K562 (cell line): Measurements from ENCODE around the gene TEDC1. TPM values are rescaled to one million over a fixed set of nuclear protein-coding genes. Genes with fewer than 3 reads are reported as not detected.

Experiments used
- ATAC-seq: fragments of 200-7000 bp; cut with Tn5 transposase; 3 replicates; pipeline ENCODE4 v1.9.1; 2020; ENCODE audit warnings: moderate library complexity
- BruUV-seq: library from RNA; stranded (reverse); fragments of 400-500 nt; replicated peaks from 2 replicates; lab custom pipeline; 2021; lab: Mats Ljungman, UMichigan
- CTCF ChIA-PET: fragments of 300-600 bp; formaldehyde crosslinking; extraction: SDS; loops from one replicate; lab custom pipeline; 2021; ENCODE audit warnings: low intra/inter-chr PET ratio; lab: Yijun Ruan, JAX
- POLR2A ChIA-PET: fragments of 300-600, 350-650 bp; sonication (Branson Sonifier 250); formaldehyde crosslinking; extraction: SDS; loops from one replicate; lab custom pipeline; 2021; ENCODE audit warnings: antibody characterized with exemption, inconsistent platforms; lab: Yijun Ruan, JAX
- DNase-seq, 4 experiments: peaks; one replicate each; pipeline versions ENCODE4 v3.0.0 to v3.0.0-alpha.2; 2011 to 2018; ENCODE audit warnings: low spot score in 3 of 4, mixed read lengths in 3 of 4; ENCODE audit errors: extremely low read depth in 1 of 4
- FAIRE-seq: peaks from 2 replicates; lab custom pipeline; 2011; peaks lifted over from hg19 to GRCh38; lab: Jason Lieb, UNC
- H2AFZ ChIP-seq: 2 replicates; pipeline ENCODE4 v1.6.0; 2011; ENCODE audit warnings: low read depth, low read length, control low read depth, inconsistent platforms
- H3K27ac ChIP-seq: fragments of 200-600 bp; 3 replicates; pipeline ENCODE4 v1.8.0; 2011; ENCODE audit warnings: low read depth, mild to moderate bottlenecking, control low read depth, inconsistent platforms, low read length, moderate library complexity, mixed read lengths; ENCODE audit errors: extremely low read depth
- H3K27me3 ChIP-seq, 2 experiments: fragments of 300-600 bp in 1 of 2; 2 replicates in 1 of 2; 3 replicates in 1 of 2; pipeline versions ENCODE4 v1.6.0 to v1.8.0; 2011; ENCODE audit warnings: inconsistent platforms in 2 of 2, low read length in 2 of 2, mild to moderate bottlenecking in 1 of 2, mixed read lengths in 1 of 2, moderate library complexity in 1 of 2; ENCODE audit not compliant: control insufficient read depth in 2 of 2, insufficient read depth in 2 of 2
- H3K36me3 ChIP-seq: fragments of 300-600 bp; 3 replicates; pipeline ENCODE4 v1.8.0; 2011; ENCODE audit warnings: mild to moderate bottlenecking, low read length, inconsistent platforms; ENCODE audit not compliant: control insufficient read depth, insufficient read depth
- H3K4me1 ChIP-seq, 2 experiments: fragments of 200-600 bp in 1 of 2; replicated peaks in 1 of 2; 2 replicates in 1 of 2; 3 replicates in 1 of 2; pipeline versions ENCODE4 v1.5.1 to v1.8.0; 2011; ENCODE audit warnings: inconsistent platforms in 2 of 2, low read length in 2 of 2, mild to moderate bottlenecking in 1 of 2, mixed read lengths in 1 of 2, moderate library complexity in 1 of 2; ENCODE audit not compliant: control insufficient read depth in 2 of 2, insufficient read depth in 2 of 2
- H3K4me2 ChIP-seq: 2 replicates; pipeline ENCODE4 v1.6.1; 2011; ENCODE audit warnings: low read length, control low read depth, inconsistent platforms, mixed read lengths; ENCODE audit not compliant: insufficient read depth
- H3K4me3 ChIP-seq: fragments of 200-600 bp; sonication (generic), shearing (Covaris generic); 2 replicates; pipeline ENCODE4 v1.5.1; 2016; ENCODE audit warnings: control low read depth, inconsistent platforms
- H3K79me2 ChIP-seq: fragments of 200-600 bp; 3 replicates; pipeline ENCODE4 v1.8.0; 2011; ENCODE audit warnings: low read length, inconsistent platforms; ENCODE audit not compliant: control insufficient read depth, insufficient read depth
- H3K9ac ChIP-seq, 2 experiments: 2 replicates each; pipeline versions ENCODE4 v1.6.0 to v1.6.1; 2011; ENCODE audit warnings: low read depth in 2 of 2, low read length in 2 of 2, control low read depth in 1 of 2, inconsistent platforms in 1 of 2, mild to moderate bottlenecking in 1 of 2, mixed read lengths in 1 of 2; ENCODE audit not compliant: insufficient read depth in 1 of 2
- H3K9me1 ChIP-seq: one replicate; pipeline ENCODE4 v1.6.0; 2011; ENCODE audit warnings: inconsistent platforms, mild to moderate bottlenecking, low read length, moderate library complexity; ENCODE audit not compliant: control insufficient read depth, insufficient read depth
- H3K9me3 ChIP-seq: replicated peaks from 2 replicates; pipeline ENCODE4 v1.5.1; 2011; ENCODE audit warnings: low read depth, low read length, inconsistent platforms; ENCODE audit not compliant: control insufficient read depth, insufficient read depth
- H4K20me1 ChIP-seq: replicated peaks from 2 replicates; pipeline ENCODE4 v1.6.1; 2011; ENCODE audit warnings: low read length, inconsistent platforms, mixed read lengths; ENCODE audit not compliant: control insufficient read depth, insufficient read depth
- ARID2 ChIP-seq: fragments of 450-650 bp; IDR thresholded peaks from 2 replicates; pipeline ENCODE4 v1.6.1; 2017; ENCODE audit warnings: antibody characterized with exemption, mild to moderate bottlenecking
- CUX1 ChIP-seq: fragments of 200-800 bp; sonication (Bioruptor generic); IDR thresholded peaks from 2 replicates; pipeline ENCODE4 v1.6.1; 2016; ENCODE audit warnings: missing genetic modification characterization, missing compliant biosample characterization
- ELF4 ChIP-seq: fragments of 450-650 bp; formaldehyde crosslinking; IDR thresholded peaks from 2 replicates; pipeline ENCODE4 v1.4.0; 2022; ENCODE audit warnings: missing genetic modification characterization
- ETS2 ChIP-seq: IDR thresholded peaks from 2 replicates; pipeline ENCODE4 v1.6.1; 2016; ENCODE audit warnings: borderline replicate concordance, missing genetic modification characterization, mild to moderate bottlenecking, moderate library complexity, missing compliant biosample characterization; ENCODE audit not compliant: poor library complexity, severe bottlenecking
- POLR2G ChIP-seq: fragments of 200-400 bp; formaldehyde crosslinking; IDR thresholded peaks from 2 replicates; pipeline ENCODE4 v1.6.1; 2017; ENCODE audit warnings: low read depth, mild to moderate bottlenecking, antibody characterized with exemption, low read length, moderate library complexity
- ZNF354B ChIP-seq: fragments of 250-450 bp; sonication (Bioruptor Pico); IDR thresholded peaks from 2 replicates; pipeline ENCODE4 v1.4.0; 2020
- ZNF395 ChIP-seq: fragments of 200-800 bp; sonication (Bioruptor generic); IDR thresholded peaks from 2 replicates; pipeline ENCODE4 v1.6.1; 2017; ENCODE audit warnings: missing genetic modification characterization, missing compliant biosample characterization
- WGBS: fragments of 100-300 bp; shearing (Covaris generic); methylation state at CpG from one replicate; pipeline ENCODE4 v1.1.6; 2016; ENCODE audit warnings: low coverage, mixed read lengths; ENCODE audit not compliant: insufficient coverage; ENCODE audit errors: missing lambda C conversion rate; 5-methylcytosine and 5-hydroxymethylcytosine counted together
- in situ Hi-C: fragments of 300-500 bp; cut with MboI; formaldehyde crosslinking; loops from 4 replicates; pipeline ENCODE4 v1.15.0; 2018; ENCODE audit warnings: inconsistent platforms, mixed read lengths
- intact Hi-C: fragments of 100-400 bp; cut with micrococcal nuclease; formaldehyde crosslinking; loops from 2 replicates; pipeline ENCODE4 v1.14.2; 2022
- polyA plus RNA-seq, 8 experiments: library from polyadenylated mRNA; depleted of rRNA in 4 of 8; stranded (reverse) in 5 of 8; unstranded in 3 of 8; fragments of >200 nt; fragmentation: Nextera tagmentation in 2 of 8; fragmentation: Illumina TruSeq in 1 of 8; extraction: Ambion mirVana in 2 of 8; extraction: Trizol in 1 of 8; gene quantifications; 2 replicates each; pipeline versions ENCODE4 v1.2.1 to v1.2.3, GENCODE V29; 2011 to 2014; ENCODE audit warnings: inconsistent platforms in 1 of 8, missing spikeins in 1 of 8
- total RNA-seq, 7 experiments: library from RNA; depleted of rRNA in 6 of 7; stranded (reverse); fragments of >200 nt in 6 of 7; fragmentation: Illumina TruSeq in 2 of 7; extraction: Trizol in 2 of 7; gene quantifications; 2 replicates each; pipeline versions ENCODE4 v1.2.1 to v1.2.3, GENCODE V29; 2011 to 2021; ENCODE audit warnings: low replicate concordance in 1 of 7

TEDC1 gene
- total and polyA plus RNA-seq, 9 of the 15 experiments (the other 6 are each of a cell fraction or from before 2014, with no cell fraction given), result 0.21 to 28.3 (median 5.9) TPM

GRCh38 chr14:105442125-105442524 is 48.9 kb upstream of the TEDC1 start:
- no peak for ATAC-seq
- H3K27me3 ChIP-seq, result no peaks in the 10 kb centered on the region
- H3K4me2 ChIP-seq, result no peak overlapping the region
- H3K36me3 ChIP-seq, result peaks cover 52% of the 10 kb centered on the region; the same call in 1 of the 3 replicates
- in situ Hi-C loops (no loop called here), intact Hi-C loops (no loop called here)
- ChIA-PET CTCF (no interaction called here), POLR2A (no interaction called here)
- 80% methylated on average over 17 of the region's 17 CpGs for WGBS
- no peaks in the 10 kb centered on the region for H3K9me1 ChIP-seq
- H3K9ac ChIP-seq, result no peak overlapping the region
- no peak for DNase-seq
- BruUV-seq, result TSS peak; percentile 29
- no peak overlapping the region for H2AFZ ChIP-seq
- TF ChIP-seq ZNF354B (CRISPR knock-in tag), result no peak
- TF ChIP-seq ZNF395 (CRISPR knock-in tag), result no peak
- TF ChIP-seq POLR2G, result no peak
- FAIRE-seq, result no peak
- peaks cover 0 to 50% of the 10 kb centered on the region in 2 experiments; a peak in 2 of 5 replicates for H3K4me1 ChIP-seq
- H3K27ac ChIP-seq, result no peak overlapping the region
- H3K4me3 ChIP-seq, result no peak overlapping the region
- H3K79me2 ChIP-seq, result peaks cover 22% of the 10 kb centered on the region
- H4K20me1 ChIP-seq, result peaks cover 8% of the 10 kb centered on the region; the same call in 1 of the 2 replicates
- H3K9me3 ChIP-seq, result no peaks in the 10 kb centered on the region

DNA sequence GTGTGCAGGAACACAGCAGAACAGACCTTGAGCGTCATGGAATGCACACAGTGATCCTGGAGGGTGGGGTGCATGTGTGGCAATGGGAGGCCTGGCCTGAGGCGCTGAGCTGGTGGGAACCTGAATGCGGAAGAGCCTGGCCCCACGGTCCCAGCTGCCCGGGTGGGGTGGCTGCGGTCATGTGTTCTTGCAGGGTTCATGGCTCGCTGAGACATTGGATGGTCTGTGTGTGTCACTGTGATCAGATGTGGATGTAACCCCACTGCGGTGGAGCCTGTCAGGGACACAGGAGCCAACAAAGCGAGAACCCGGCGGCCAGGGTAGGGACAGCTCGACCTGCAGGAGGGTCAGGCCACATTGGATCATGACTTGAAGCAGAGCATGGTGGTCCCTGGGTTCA is 48.2 kb upstream of the TEDC1 start:
- Histone ChIP-seq H2AFZ (no peak overlapping the region), H3K9ac (no peak overlapping the region), H3K9me3 (no peaks in the 10 kb centered on the region), H4K20me1 (0 out of 2 replicates have a peak, but pooled peaks cover 6% of the 10 kb centered on the region), H3K79me2 (peaks cover 15% of the 10 kb centered on the region), H3K36me3 (peaks cover 45% of the 10 kb centered on the region; the same call in 1 of the 3 replicates), H3K9me1 (no peaks in the 10 kb centered on the region), H3K4me2 (no peak overlapping the region), H3K4me3 (no peak overlapping the region), H3K27ac (no peak overlapping the region), H3K4me1 (peaks cover 0 to 50% of the 10 kb centered on the region in 2 experiments; a peak in 2 of 5 replicates), H3K27me3 (no peaks in the 10 kb centered on the region)
- no peak for FAIRE-seq
- intact Hi-C loops, result no loop called here
- WGBS, result 82% methylated on average over 10 of the region's 12 CpGs
- in situ Hi-C loops, result no loop called here
- BruUV-seq, result no TSS peak
- ChIA-PET POLR2A (no interaction called here), CTCF (no interaction called here)
- no peak for ATAC-seq
- DNase-seq, result no peak
- TF ChIP-seq ELF4 (CRISPR knock-in tag) (no peak), CUX1 (CRISPR knock-in tag) (no peak), ETS2 (tag) (no peak), ARID2 (no peak)
